ENCODE data around the gene XXYLT1.

XXYLT1 gene

GRCh38 chr3:195210266-195210973 is 60.5 kb downstream of the XXYLT1 start:
- H2BK15ac ChIP-seq (ENCODE audit: low read depth, poor library complexity, severe bottlenecking) = peak overlapping the region; percentile 44
- H3K4ac ChIP-seq (ENCODE audit: low read depth in 1 of 2, low read length in 2 of 2) = peak overlapping the region; percentile 8 to 92
- H3K9ac ChIP-seq (ENCODE audit: low read length) = peak overlapping the region; percentile 92
- peak overlapping the region; percentile 86 to 98 for H2BK12ac ChIP-seq (ENCODE audit: low read length in 2 of 2)
- H3K36me3 ChIP-seq (ENCODE audit: control insufficient read depth in 1 of 2, insufficient read depth in 2 of 2, low read depth in 1 of 2, low read length in 2 of 2) = peaks cover 0 to 5% of the 10 kb centered on the region in 2 experiments
- H3K14ac ChIP-seq (ENCODE audit: low read length in 2 of 2) = no peak overlapping the region
- no peak overlapping the region for H3K4me2 ChIP-seq (ENCODE audit: low read length, poor library complexity, severe bottlenecking)
- peaks cover 17% of the 10 kb centered on the region for H3K4me1 ChIP-seq (ENCODE audit: control insufficient read depth, insufficient read depth, low read depth, low read length)
- no peak overlapping the region for H3K23ac ChIP-seq (ENCODE audit: low read length in 2 of 2)
- peak overlapping the region; percentile 84 for H4K8ac ChIP-seq (ENCODE audit: low read length)
- H3K79me1 ChIP-seq (replicated peaks; ENCODE audit: low read length, poor library complexity, severe bottlenecking) = peaks cover 31% of the 10 kb centered on the region
- peak overlapping the region; percentile 99 for H4K91ac ChIP-seq (ENCODE audit: low read length)
- H3K9me3 ChIP-seq (ENCODE audit: control insufficient read depth, low read length) = no peaks in the 10 kb centered on the region
- H2BK5ac ChIP-seq (ENCODE audit: low read depth, low read length, poor library complexity, severe bottlenecking) = no peak overlapping the region
- H3K27ac ChIP-seq (ENCODE audit: low read length, poor library complexity, severe bottlenecking) = no peak overlapping the region
- H2AFZ ChIP-seq (ENCODE audit: low read depth, low read length) = no peak overlapping the region
- H3K18ac ChIP-seq (ENCODE audit: low read depth in 1 of 2, low read length in 2 of 2) = peak overlapping the region; percentile 72 to 96
- WGBS = 68% methylated on average over 12 of the region's 13 CpGs
- no peaks in the 10 kb centered on the region for H3K27me3 ChIP-seq (ENCODE audit: control insufficient read depth in 1 of 2, insufficient read depth in 1 of 2, low read length in 2 of 2)
- DNase-seq = peak; percentile 42
- H2AK5ac ChIP-seq (ENCODE audit: low read length, severe bottlenecking) = peak overlapping the region; percentile 23
- H2BK120ac ChIP-seq (ENCODE audit: low read depth, low read length) = no peak overlapping the region
- peak overlapping the region in 1 of 2 experiments; percentile 61 for H3K4me3 ChIP-seq (ENCODE audit: insufficient read depth in 1 of 2, low read depth in 1 of 2, low read length in 2 of 2)

- H3K4me3 ChIP-seq (ENCODE audit: insufficient read depth in 1 of 2, low read depth in 1 of 2, low read length in 2 of 2) = peak overlapping the region in 1 of 2 experiments; percentile 61
- no peak overlapping the region for H2BK5ac ChIP-seq (ENCODE audit: low read depth, low read length, poor library complexity, severe bottlenecking)
- no peak overlapping the region for H3K27ac ChIP-seq (ENCODE audit: low read length, poor library complexity, severe bottlenecking)
- H2AFZ ChIP-seq (ENCODE audit: low read depth, low read length) = no peak overlapping the region
- peak overlapping the region; percentile 92 for H3K9ac ChIP-seq (ENCODE audit: low read length)
- no peaks in the 10 kb centered on the region for H3K27me3 ChIP-seq (ENCODE audit: control insufficient read depth in 1 of 2, insufficient read depth in 1 of 2, low read length in 2 of 2)
- DNase-seq = peak; percentile 25
- peak overlapping the region; percentile 71 to 92 for H3K4ac ChIP-seq (ENCODE audit: low read depth in 1 of 2, low read length in 2 of 2)
- H2AK5ac ChIP-seq (ENCODE audit: low read length, severe bottlenecking) = peak overlapping the region; percentile 23
- peak overlapping the region; percentile 99 for H4K91ac ChIP-seq (ENCODE audit: low read length)
- H3K9me3 ChIP-seq (ENCODE audit: control insufficient read depth, low read length) = no peaks in the 10 kb centered on the region
- peak overlapping the region in 1 of 2 experiments; percentile 27 for H3K14ac ChIP-seq (ENCODE audit: low read length in 2 of 2)
- peaks cover 0 to 5% of the 10 kb centered on the region in 2 experiments for H3K36me3 ChIP-seq (ENCODE audit: control insufficient read depth in 1 of 2, insufficient read depth in 2 of 2, low read depth in 1 of 2, low read length in 2 of 2)
- peak overlapping the region; percentile 84 for H4K8ac ChIP-seq (ENCODE audit: low read length)
- H3K79me1 ChIP-seq (replicated peaks; ENCODE audit: low read length, poor library complexity, severe bottlenecking) = peaks cover 31% of the 10 kb centered on the region
- 65% methylated on average over 12 of the region's 12 CpGs for WGBS
- peaks cover 18% of the 10 kb centered on the region for H3K4me1 ChIP-seq (ENCODE audit: control insufficient read depth, insufficient read depth, low read depth, low read length)
- H2BK12ac ChIP-seq (ENCODE audit: low read length in 2 of 2) = peak overlapping the region; percentile 86 to 98
- peak overlapping the region; percentile 59 to 96 for H3K18ac ChIP-seq (ENCODE audit: low read depth in 1 of 2, low read length in 2 of 2)
- peak overlapping the region; percentile 36 for H2BK120ac ChIP-seq (ENCODE audit: low read depth, low read length)
- no peak overlapping the region for H3K23ac ChIP-seq (ENCODE audit: low read length in 2 of 2)
- peak overlapping the region; percentile 44 for H2BK15ac ChIP-seq (ENCODE audit: low read depth, poor library complexity, severe bottlenecking)
- H3K4me2 ChIP-seq (ENCODE audit: low read length, poor library complexity, severe bottlenecking) = no peak overlapping the region
Measured at GRCh38 chr3:195209847-195210265, 61.1 kb downstream of the XXYLT1 start.

GRCh38 chr3:195209083-195209846 is 61.7 kb downstream of the XXYLT1 start:
- H2BK12ac ChIP-seq (ENCODE audit: low read length in 2 of 2) = peak overlapping the region; percentile 22 to 86
- WGBS = 89% methylated on average over 29 of the region's 29 CpGs
- H3K9me3 ChIP-seq (ENCODE audit: control insufficient read depth, low read length) = no peaks in the 10 kb centered on the region
- peak overlapping the region; percentile 59 for H3K18ac ChIP-seq (ENCODE audit: low read depth in 1 of 2, low read length in 2 of 2)
- no peak overlapping the region for H2BK5ac ChIP-seq (ENCODE audit: low read depth, low read length, poor library complexity, severe bottlenecking)
- peak overlapping the region; percentile 71 to 92 for H3K4ac ChIP-seq (ENCODE audit: low read depth in 1 of 2, low read length in 2 of 2)
- H4K91ac ChIP-seq (ENCODE audit: low read length) = peak overlapping the region; percentile 99
- no peak overlapping the region for H2AFZ ChIP-seq (ENCODE audit: low read depth, low read length)
- no peaks in the 10 kb centered on the region for H3K27me3 ChIP-seq (ENCODE audit: control insufficient read depth in 1 of 2, insufficient read depth in 1 of 2, low read length in 2 of 2)
- H2BK15ac ChIP-seq (ENCODE audit: low read depth, poor library complexity, severe bottlenecking) = peak overlapping the region; percentile 52
- H3K79me1 ChIP-seq (replicated peaks; ENCODE audit: low read length, poor library complexity, severe bottlenecking) = peaks cover 34% of the 10 kb centered on the region
- peak overlapping the region in 1 of 2 experiments; percentile 60 for H3K23ac ChIP-seq (ENCODE audit: low read length in 2 of 2)
- H3K4me2 ChIP-seq (ENCODE audit: low read length, poor library complexity, severe bottlenecking) = no peak overlapping the region
- peak overlapping the region; percentile 36 for H2BK120ac ChIP-seq (ENCODE audit: low read depth, low read length)
- peak overlapping the region; percentile 70 for H2AK5ac ChIP-seq (ENCODE audit: low read length, severe bottlenecking)
- H3K4me1 ChIP-seq (ENCODE audit: control insufficient read depth, insufficient read depth, low read depth, low read length) = peaks cover 22% of the 10 kb centered on the region
- peak overlapping the region in 1 of 2 experiments; percentile 8 for H3K14ac ChIP-seq (ENCODE audit: low read length in 2 of 2)
- H3K9ac ChIP-seq (ENCODE audit: low read length) = peak overlapping the region; percentile 92
- no peak overlapping the region for H3K27ac ChIP-seq (ENCODE audit: low read length, poor library complexity, severe bottlenecking)
- peak overlapping the region in 1 of 2 experiments; percentile 61 for H3K4me3 ChIP-seq (ENCODE audit: insufficient read depth in 1 of 2, low read depth in 1 of 2, low read length in 2 of 2)
- peak overlapping the region; percentile 84 for H4K8ac ChIP-seq (ENCODE audit: low read length)
- DNase-seq = no peak
- H3K36me3 ChIP-seq (ENCODE audit: control insufficient read depth in 1 of 2, insufficient read depth in 2 of 2, low read depth in 1 of 2, low read length in 2 of 2) = peaks cover 0 to 5% of the 10 kb centered on the region in 2 experiments

DNA sequence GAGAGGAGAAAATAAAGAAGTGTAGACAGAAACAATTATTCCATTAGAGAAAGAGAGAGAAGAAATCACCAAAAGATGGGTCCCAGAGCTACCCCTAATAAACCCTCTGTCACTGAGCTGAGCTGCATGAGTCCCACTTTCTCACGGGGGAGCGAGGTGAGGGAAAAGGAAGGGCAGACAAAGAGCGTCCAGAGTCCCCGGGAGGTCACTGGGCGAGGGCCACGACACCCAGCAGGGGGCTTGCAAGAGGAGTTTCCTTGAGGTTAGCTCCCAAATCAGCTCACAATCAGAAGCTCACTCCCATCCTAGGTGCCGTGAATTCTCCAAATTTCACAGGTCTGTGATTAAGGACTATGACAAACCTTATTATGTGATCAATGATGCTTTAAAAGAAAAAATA is 62.3 kb downstream of the XXYLT1 start:
- Histone ChIP-seq H3K27ac (ENCODE audit: low read length, poor library complexity, severe bottlenecking) (no peak overlapping the region), H2BK120ac (ENCODE audit: low read depth, low read length) (no peak overlapping the region), H3K4me2 (ENCODE audit: low read length, poor library complexity, severe bottlenecking) (no peak overlapping the region)

More for the DNA sequence above, 62.3 kb downstream of the XXYLT1 start:
- no peak overlapping the region for H3K18ac ChIP-seq (ENCODE audit: low read depth in 1 of 2, low read length in 2 of 2)
- H3K4me3 ChIP-seq (ENCODE audit: insufficient read depth in 1 of 2, low read depth in 1 of 2, low read length in 2 of 2) = peak overlapping the region in 1 of 2 experiments; percentile 61
- peak overlapping the region; percentile 70 for H2AK5ac ChIP-seq (ENCODE audit: low read length, severe bottlenecking)
- H4K8ac ChIP-seq (ENCODE audit: low read length) = no peak overlapping the region
- H3K9me3 ChIP-seq (ENCODE audit: control insufficient read depth, low read length) = no peaks in the 10 kb centered on the region
- H3K36me3 ChIP-seq (ENCODE audit: control insufficient read depth in 1 of 2, insufficient read depth in 2 of 2, low read depth in 1 of 2, low read length in 2 of 2) = peaks cover 0 to 5% of the 10 kb centered on the region in 2 experiments
- no peak overlapping the region for H4K91ac ChIP-seq (ENCODE audit: low read length)
- H3K14ac ChIP-seq (ENCODE audit: low read length in 2 of 2) = no peak overlapping the region
- H2BK15ac ChIP-seq (ENCODE audit: low read depth, poor library complexity, severe bottlenecking) = no peak overlapping the region
- peaks cover 22% of the 10 kb centered on the region for H3K4me1 ChIP-seq (ENCODE audit: control insufficient read depth, insufficient read depth, low read depth, low read length)
- DNase-seq = no peak
- H3K79me1 ChIP-seq (replicated peaks; ENCODE audit: low read length, poor library complexity, severe bottlenecking) = peaks cover 34% of the 10 kb centered on the region
- no peak overlapping the region for H2AFZ ChIP-seq (ENCODE audit: low read depth, low read length)
- no peaks in the 10 kb centered on the region for H3K27me3 ChIP-seq (ENCODE audit: control insufficient read depth in 1 of 2, insufficient read depth in 1 of 2, low read length in 2 of 2)
- H3K23ac ChIP-seq (ENCODE audit: low read length in 2 of 2) = no peak overlapping the region
- peak overlapping the region; percentile 92 for H3K9ac ChIP-seq (ENCODE audit: low read length)
- no peak overlapping the region for H2BK5ac ChIP-seq (ENCODE audit: low read depth, low read length, poor library complexity, severe bottlenecking)
- peak overlapping the region; percentile 14 to 86 for H2BK12ac ChIP-seq (ENCODE audit: low read length in 2 of 2)
- 87% methylated on average over 6 of the region's 7 CpGs for WGBS
- H3K4ac ChIP-seq (ENCODE audit: low read depth in 1 of 2, low read length in 2 of 2) = no peak overlapping the region
